Measurements from ENCODE around the gene CALN1.

Gene CALN1

DNA sequence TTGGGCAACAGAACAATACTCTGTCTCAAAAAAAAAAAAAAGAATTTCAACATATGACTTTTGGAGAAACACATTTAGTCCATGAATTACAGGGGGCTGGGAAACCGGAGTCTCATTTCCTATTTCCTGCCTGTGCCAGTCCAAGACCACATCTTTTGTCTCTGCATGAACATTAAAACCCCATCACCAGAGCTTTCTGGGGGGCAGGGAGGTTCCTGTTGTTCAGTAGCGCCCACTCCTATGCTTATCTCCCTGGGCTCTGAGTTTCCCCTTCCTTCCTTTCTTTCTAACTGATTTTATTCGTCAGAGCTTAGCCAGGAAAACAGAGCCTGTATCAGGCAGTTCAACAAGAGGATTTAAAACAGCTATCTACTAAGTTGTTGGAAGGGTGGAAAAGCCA lies 119.3 kb downstream of the CALN1 start:
- DNase-seq = no peak
- in situ Hi-C loops (cut with HindIII; ENCODE audit: low pct_ligation_motif_present, low pct_unique_long_range_greater_than_20kb, low sequenced_read_pairs) = no loop called here

GRCh38 chr7:72292118-72292517 lies 120.0 kb downstream of the CALN1 start:
- DNase-seq = no peak
- in situ Hi-C loops (cut with HindIII; ENCODE audit: low pct_ligation_motif_present, low pct_unique_long_range_greater_than_20kb, low sequenced_read_pairs) = no loop called here

DNA sequence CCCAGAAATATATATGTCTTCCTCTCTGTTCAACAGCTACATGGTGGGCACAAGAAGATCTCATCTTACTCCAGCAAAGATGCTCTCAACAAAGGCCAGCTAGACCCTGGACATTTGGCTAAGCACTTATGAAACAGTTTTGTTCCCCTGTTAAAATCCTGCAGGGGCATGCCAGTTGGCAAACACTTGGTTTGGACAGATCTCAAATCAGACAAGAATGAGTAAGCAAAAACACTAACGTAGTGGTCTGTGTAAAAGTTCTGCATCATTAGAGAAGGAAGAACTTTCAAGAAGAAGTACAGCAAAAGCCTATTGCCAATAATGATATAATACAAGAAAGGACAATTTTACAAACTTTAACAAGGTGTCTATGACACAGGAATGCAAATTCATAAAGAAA lies 125.6 kb downstream of the CALN1 start:
- in situ Hi-C loops (cut with HindIII; ENCODE audit: low pct_ligation_motif_present, low pct_unique_long_range_greater_than_20kb, low sequenced_read_pairs) = no loop called here
- no peak for DNase-seq

GRCh38 chr7:72283309-72283708 lies 128.8 kb downstream of the CALN1 start:
- DNase-seq = no peak
- in situ Hi-C loops (cut with HindIII; ENCODE audit: low pct_ligation_motif_present, low pct_unique_long_range_greater_than_20kb, low sequenced_read_pairs) = no loop called here

- DNase-seq = no peak
Observed at GRCh38 chr7:72281308-72281707, 130.8 kb downstream of the CALN1 start.

DNA sequence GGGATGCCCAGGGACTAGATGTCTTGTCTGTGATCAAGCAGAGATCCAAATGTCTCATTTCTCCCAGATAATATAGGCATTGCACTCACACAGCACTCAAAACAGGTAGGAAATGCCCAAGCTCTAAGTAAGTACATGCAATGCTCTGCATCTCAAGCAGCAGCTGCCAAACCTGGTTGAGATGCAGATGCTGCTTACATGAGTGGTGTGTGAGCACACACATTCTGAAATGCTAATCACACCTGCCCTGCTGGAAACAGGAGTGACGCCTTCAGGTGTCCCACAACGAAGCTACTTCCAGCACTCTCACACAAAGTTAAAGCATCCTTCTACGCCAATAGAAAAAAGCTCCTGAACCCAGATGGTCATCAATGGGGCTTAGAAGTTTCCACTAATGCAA lies 132.9 kb downstream of the CALN1 start:
- DNase-seq = no peak
- in situ Hi-C loops (cut with HindIII; ENCODE audit: low pct_ligation_motif_present, low pct_unique_long_range_greater_than_20kb, low sequenced_read_pairs) = no loop called here

More at GRCh38 chr7:72281308-72281707, 130.8 kb downstream of the CALN1 start:
- in situ Hi-C loops (cut with HindIII; ENCODE audit: low pct_ligation_motif_present, low pct_unique_long_range_greater_than_20kb, low sequenced_read_pairs) = no loop called here

GRCh38 chr7:72278550-72278949 lies 133.6 kb downstream of the CALN1 start:
- no peak for DNase-seq
- in situ Hi-C loops (cut with HindIII; ENCODE audit: low pct_ligation_motif_present, low pct_unique_long_range_greater_than_20kb, low sequenced_read_pairs) = no loop called here

DNA sequence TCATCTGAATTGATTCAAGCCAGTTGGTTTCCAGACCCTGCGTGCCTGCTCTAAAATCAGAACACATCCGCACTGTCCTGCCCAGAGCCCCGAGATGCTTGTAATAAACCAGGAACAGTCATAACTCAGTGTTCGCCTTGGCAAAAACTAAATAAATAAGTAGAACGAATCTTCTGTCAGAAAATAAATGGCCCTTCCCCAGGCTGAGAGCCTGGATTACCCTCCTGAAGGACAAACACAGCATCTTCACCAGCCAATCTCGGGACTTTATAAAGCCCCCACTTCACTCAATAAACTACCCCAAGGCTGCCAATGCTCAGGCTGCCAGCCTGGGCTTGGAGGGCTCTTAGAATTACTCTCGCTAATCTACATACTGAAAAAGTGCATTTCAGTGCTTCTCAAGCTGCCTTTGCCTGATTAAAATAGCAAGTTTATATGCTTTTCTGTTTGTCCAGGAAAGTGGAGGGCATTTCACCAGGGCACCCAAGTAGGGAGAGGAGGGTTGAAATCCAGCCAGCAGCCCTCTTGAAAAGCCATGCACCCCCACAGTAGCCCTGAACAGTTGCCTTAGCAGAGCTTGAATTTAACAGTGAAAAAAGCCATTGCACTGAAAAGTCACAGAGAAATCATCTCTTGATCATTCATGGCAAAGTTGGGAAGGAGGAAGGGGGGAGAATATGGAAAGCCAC lies 136.6 kb downstream of the CALN1 start:
- DNase-seq = no peak
- in situ Hi-C loops (cut with HindIII; ENCODE audit: low pct_ligation_motif_present, low pct_unique_long_range_greater_than_20kb, low sequenced_read_pairs) = no loop called here

GRCh38 chr7:72272479-72272878 lies 139.7 kb downstream of the CALN1 start:
- in situ Hi-C loops (cut with HindIII; ENCODE audit: low pct_ligation_motif_present, low pct_unique_long_range_greater_than_20kb, low sequenced_read_pairs) = no loop called here
- no peak for DNase-seq

- in situ Hi-C loops (cut with HindIII; ENCODE audit: low pct_ligation_motif_present, low pct_unique_long_range_greater_than_20kb, low sequenced_read_pairs) = no loop called here
- no peak for DNase-seq
Observed at GRCh38 chr7:72268796-72269195, 143.3 kb downstream of the CALN1 start.

- in situ Hi-C loops (cut with HindIII; ENCODE audit: low pct_ligation_motif_present, low pct_unique_long_range_greater_than_20kb, low sequenced_read_pairs) = no loop called here
- DNase-seq = no peak
Observed at GRCh38 chr7:72268090-72268489, 144.0 kb downstream of the CALN1 start.

GRCh38 chr7:72267291-72267800 lies 144.8 kb downstream of the CALN1 start:
- DNase-seq = no peak
- in situ Hi-C loops (cut with HindIII; ENCODE audit: low pct_ligation_motif_present, low pct_unique_long_range_greater_than_20kb, low sequenced_read_pairs) = no loop called here

DNA sequence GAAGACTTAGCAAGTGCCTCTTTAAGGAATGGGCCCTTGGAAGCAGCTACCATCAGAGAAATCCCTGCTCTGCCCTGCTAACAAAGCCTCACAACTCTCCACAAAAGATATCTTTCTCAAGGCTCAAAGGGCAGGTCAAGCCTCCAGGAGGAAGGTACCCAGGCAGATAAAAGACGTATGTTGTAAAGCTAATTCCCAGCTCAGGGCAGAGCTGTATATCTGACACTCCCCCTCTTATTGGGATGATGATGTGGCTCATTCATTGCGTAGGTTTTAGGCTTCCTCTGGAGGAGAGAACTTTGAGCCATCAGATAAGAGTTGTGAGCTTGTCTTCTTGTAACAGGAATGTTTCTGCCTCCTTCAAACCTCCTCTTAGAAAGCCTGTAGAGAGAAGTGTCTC lies 145.4 kb downstream of the CALN1 start:
- DNase-seq = no peak
- in situ Hi-C loops (cut with HindIII; ENCODE audit: low pct_ligation_motif_present, low pct_unique_long_range_greater_than_20kb, low sequenced_read_pairs) = no loop called here

- in situ Hi-C loops (cut with HindIII; ENCODE audit: low pct_ligation_motif_present, low pct_unique_long_range_greater_than_20kb, low sequenced_read_pairs) = no loop called here
- DNase-seq = no peak
Observed at GRCh38 chr7:72265071-72265904, 146.8 kb downstream of the CALN1 start.

DNA sequence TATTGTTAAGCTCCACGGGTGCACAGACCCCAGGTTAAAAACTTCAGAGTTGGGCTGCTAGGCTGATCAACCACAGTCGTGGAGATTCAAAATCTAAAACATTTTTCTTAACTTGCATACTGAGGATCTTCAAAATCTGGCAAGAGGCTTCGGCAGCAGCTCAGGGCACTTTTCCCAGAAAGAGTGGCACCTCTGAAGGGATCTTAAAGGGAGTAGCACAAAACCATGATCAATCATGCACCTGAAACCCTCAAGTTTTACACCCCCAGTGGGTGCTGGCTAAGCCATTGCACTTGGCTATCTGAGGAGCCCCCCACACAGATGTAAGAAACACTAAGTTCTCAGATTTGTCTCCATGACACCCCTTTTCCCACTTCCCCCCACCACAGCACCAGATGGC lies 151.7 kb downstream of the CALN1 start:
- no peak for DNase-seq
- in situ Hi-C loops (cut with HindIII; ENCODE audit: low pct_ligation_motif_present, low pct_unique_long_range_greater_than_20kb, low sequenced_read_pairs) = no loop called here

DNA sequence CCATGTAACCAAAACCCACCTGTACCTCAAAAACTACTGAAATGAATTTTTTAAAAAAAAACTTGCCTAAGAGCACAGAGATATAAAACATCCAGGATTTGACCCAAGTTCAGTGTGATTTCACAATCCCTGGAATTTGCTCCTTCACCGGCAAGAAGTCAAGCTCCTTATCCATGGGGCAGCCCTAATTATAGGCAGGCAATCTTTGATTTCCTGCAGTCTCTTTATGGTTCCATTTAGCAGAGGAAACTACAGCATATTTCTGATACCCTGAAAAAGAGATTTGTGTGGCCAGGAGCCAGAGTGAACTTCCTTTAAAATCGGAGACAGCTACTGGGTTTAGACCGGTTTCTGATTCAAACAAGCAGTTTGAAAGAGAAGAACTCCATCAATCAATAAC lies 154.1 kb downstream of the CALN1 start:
- DNase-seq = no peak
- in situ Hi-C loops (cut with HindIII; ENCODE audit: low pct_ligation_motif_present, low pct_unique_long_range_greater_than_20kb, low sequenced_read_pairs) = no loop called here

DNA sequence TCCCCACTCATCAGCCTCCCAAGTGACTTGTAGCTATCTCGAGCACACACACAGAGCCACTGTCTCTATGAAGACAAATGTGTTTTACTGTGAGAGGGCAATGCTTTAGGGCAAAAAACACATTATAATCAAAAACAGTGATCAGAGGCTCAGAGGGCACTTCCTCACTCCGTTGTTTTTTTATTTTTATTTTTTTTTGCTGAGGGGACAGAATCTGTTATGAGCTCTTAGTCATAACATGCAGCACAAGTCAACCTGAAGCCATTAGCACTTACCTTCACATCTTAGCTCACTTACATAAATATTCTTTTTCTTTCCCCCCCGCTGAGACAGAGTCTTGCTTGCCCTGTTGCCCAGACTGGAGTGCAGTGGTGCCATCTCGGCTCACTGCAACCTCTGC lies 157.7 kb downstream of the CALN1 start:
- in situ Hi-C loops (cut with HindIII; ENCODE audit: low pct_ligation_motif_present, low pct_unique_long_range_greater_than_20kb, low sequenced_read_pairs) = no loop called here
- no peak for DNase-seq

DNA sequence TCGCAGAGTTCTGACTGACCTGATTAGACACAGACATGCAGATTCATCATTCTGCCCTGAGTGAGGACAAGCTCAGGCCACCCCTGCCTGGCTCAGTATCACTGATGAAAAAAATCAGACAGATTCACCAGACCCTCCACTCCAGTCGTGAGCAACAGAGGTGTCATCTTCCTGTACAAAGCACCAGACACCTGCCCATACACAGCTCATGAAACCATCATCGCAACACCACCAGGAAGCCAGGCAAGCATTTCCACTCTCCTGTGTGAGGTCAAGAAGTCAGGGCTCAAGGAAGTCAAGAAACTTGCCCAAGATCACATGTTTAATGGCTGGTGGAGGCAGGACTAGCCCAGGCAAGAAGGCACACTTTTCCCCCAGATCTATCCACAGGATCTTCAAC lies 163.0 kb downstream of the CALN1 start:
- no peak for DNase-seq
- in situ Hi-C loops (cut with HindIII; ENCODE audit: low pct_ligation_motif_present, low pct_unique_long_range_greater_than_20kb, low sequenced_read_pairs) = no loop called here

DNA sequence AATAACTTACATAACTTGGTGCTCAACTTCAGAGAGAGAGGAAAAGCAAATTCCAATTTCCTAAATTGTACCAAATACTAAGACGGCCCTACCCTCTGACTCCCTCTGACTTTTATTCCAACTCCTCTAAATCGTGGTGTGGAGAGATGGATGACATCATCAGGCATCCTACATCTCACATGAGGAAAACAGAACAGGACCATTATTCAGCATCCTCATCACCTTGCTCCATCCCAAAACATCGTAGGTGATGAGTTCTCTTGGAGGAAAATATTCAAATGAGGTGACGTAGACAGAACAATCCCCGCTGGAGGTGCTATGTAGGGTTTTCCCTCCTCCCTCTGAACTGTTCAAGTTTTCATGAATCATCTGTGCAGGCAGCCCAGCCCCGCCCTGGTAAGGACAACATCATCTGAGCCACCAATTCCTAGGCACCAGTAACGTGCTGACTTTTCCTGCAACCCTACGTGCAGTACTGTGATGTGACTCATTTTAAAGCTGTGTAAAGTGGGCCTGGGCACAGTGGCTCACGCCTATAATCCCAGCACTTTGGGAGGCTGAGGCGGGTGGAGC lies 167.2 kb downstream of the CALN1 start:
- no peak for DNase-seq

DNA sequence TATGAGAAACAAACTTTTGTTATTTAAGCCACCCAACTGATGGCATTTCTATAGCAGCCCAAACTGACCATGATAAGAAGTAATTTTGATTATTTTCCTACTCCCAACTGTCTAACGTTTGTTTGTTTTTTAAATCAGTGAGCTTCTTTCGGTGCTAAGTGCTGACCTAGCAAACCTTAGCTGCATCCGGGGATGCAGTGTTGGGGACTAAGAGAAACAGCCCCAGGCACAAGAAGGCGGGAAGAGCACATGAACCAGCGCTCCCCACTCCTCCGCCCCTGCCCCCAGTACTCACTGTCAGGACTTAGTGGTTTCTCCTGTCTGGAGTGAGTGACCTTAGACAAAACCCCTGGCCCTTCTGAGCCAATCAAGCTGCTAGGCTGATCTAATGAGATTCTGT lies 168.8 kb downstream of the CALN1 start:
- DNase-seq = no peak
- in situ Hi-C loops (cut with HindIII; ENCODE audit: low pct_ligation_motif_present, low pct_unique_long_range_greater_than_20kb, low sequenced_read_pairs) = no loop called here

More for the DNA sequence above, 167.2 kb downstream of the CALN1 start:
- in situ Hi-C loops (cut with HindIII; ENCODE audit: low pct_ligation_motif_present, low pct_unique_long_range_greater_than_20kb, low sequenced_read_pairs) = no loop called here

Data from ACHN (cell line).